HG02870 (cell line): ENCODE results near the gene NEGR1.
"Not testable (repeated sequence)": the region's sequence is repeated elsewhere in the genome, so short reads cannot be mapped to it uniquely, and the experiment has no call there.

ENCODE experiments used
- ATAC-seq: cut with Tn5 transposase; IDR thresholded peaks from one replicate; pipeline ENCODE4 v1.9.1; 2021; ENCODE audit warnings: mild to moderate bottlenecking, moderate library complexity; ENCODE audit not compliant: unreplicated experiment

The NEGR1 gene

GRCh38 chr1:71964188-71964587 is 318.2 kb downstream of the NEGR1 start:
- no peak for ATAC-seq

GRCh38 chr1:71956613-71957285 is 325.6 kb downstream of the NEGR1 start:
- ATAC-seq: no peak

GRCh38 chr1:71950579-71950978 is 331.8 kb downstream of the NEGR1 start:
- no peak for ATAC-seq

- no peak for ATAC-seq
Measured at GRCh38 chr1:71949681-71950080, 332.7 kb downstream of the NEGR1 start.

GRCh38 chr1:71948561-71948960 is 333.8 kb downstream of the NEGR1 start:
- ATAC-seq: no peak

- ATAC-seq: no peak
Measured at GRCh38 chr1:71944006-71944405, 338.3 kb downstream of the NEGR1 start.

GRCh38 chr1:71940261-71940660 is 342.1 kb downstream of the NEGR1 start:
- ATAC-seq: no peak

GRCh38 chr1:71930511-71930910 is 351.8 kb downstream of the NEGR1 start:
- no peak for ATAC-seq

GRCh38 chr1:71921935-71922559 is 360.3 kb downstream of the NEGR1 start:
- ATAC-seq: no peak

- no peak for ATAC-seq
Measured at GRCh38 chr1:71921204-71921603, 361.1 kb downstream of the NEGR1 start.

- no peak for ATAC-seq
Measured at GRCh38 chr1:71920556-71920955, 361.8 kb downstream of the NEGR1 start.

GRCh38 chr1:71919811-71920509 is 362.4 kb downstream of the NEGR1 start:
- ATAC-seq: no peak

GRCh38 chr1:71918630-71919029 is 363.7 kb downstream of the NEGR1 start:
- no peak for ATAC-seq

- no peak for ATAC-seq
Measured at GRCh38 chr1:71916894-71917293, 365.4 kb downstream of the NEGR1 start.

- ATAC-seq: no peak
Measured at GRCh38 chr1:71914626-71915025, 367.7 kb downstream of the NEGR1 start.

- ATAC-seq: no peak
Measured at GRCh38 chr1:71908871-71909390, 373.4 kb downstream of the NEGR1 start.

- no peak for ATAC-seq
Measured at GRCh38 chr1:71908303-71908702, 374.0 kb downstream of the NEGR1 start.

GRCh38 chr1:71899881-71900280 is 382.5 kb downstream of the NEGR1 start:
- no peak for ATAC-seq

- ATAC-seq: not testable (repeated sequence)
Measured at GRCh38 chr1:71888166-71888565, 394.2 kb downstream of the NEGR1 start.

- ATAC-seq: no peak
Measured at GRCh38 chr1:71885171-71885570, 397.2 kb downstream of the NEGR1 start.

- no peak for ATAC-seq
Measured at GRCh38 chr1:71882637-71883036, 399.7 kb downstream of the NEGR1 start.

- ATAC-seq: no peak
Measured at GRCh38 chr1:71882226-71882625, 400.1 kb downstream of the NEGR1 start.
